Naive thymus-derived CD4-positive, alpha-beta T cell (primary cell): ENCODE measurements around the gene WAC. TPM values are rescaled to one million over a fixed set of nuclear protein-coding genes. Genes with fewer than 3 reads are reported as not detected.
"Not testable (repeated sequence)": the region's sequence is repeated elsewhere in the genome, so short reads cannot be mapped to it uniquely, and the experiment has no call there.

Experiments
- ATAC-seq: fragments of 150-1000 bp; cut with Tn5 transposase; 2 replicates; pipeline ENCODE4 v1.10.0; 2021; ENCODE audit warnings: mild to moderate bottlenecking, moderate library complexity
- CTCF ChIA-PET: fragments of 350-600 bp; sonication (Branson Sonifier 250); formaldehyde crosslinking; loops from one replicate; lab custom pipeline; 2021; ENCODE audit warnings: antibody characterized with exemption; lab: Charles Lee
- POLR2A ChIA-PET: fragments of 350-600 bp; sonication (Branson Sonifier 250); formaldehyde crosslinking; loops from one replicate; lab custom pipeline; 2021; ENCODE audit warnings: antibody characterized with exemption, inconsistent platforms; lab: Charles Lee
- DNase-seq, 9 donors: peaks; one replicate each; pipeline versions ENCODE4 v3.0.0 to v3.0.0-alpha.2; 2020 to 2022; ENCODE audit warnings: mixed read lengths in 1 of 9
- H3K27ac ChIP-seq: one replicate; pipeline ENCODE4 v1.7.0; 2013; ENCODE audit warnings: mild to moderate bottlenecking, low read depth, low read length, moderate library complexity
- H3K27me3 ChIP-seq, 2 donors: one replicate each; pipeline ENCODE4 v1.7.0; 2013; ENCODE audit warnings: low read length in 2 of 2, mild to moderate bottlenecking in 2 of 2, moderate library complexity in 2 of 2; ENCODE audit not compliant: control insufficient read depth in 2 of 2, insufficient read depth in 2 of 2
- H3K36me3 ChIP-seq, 3 experiments: 1 replicate in 2 of 3; 2 replicates in 1 of 3; pipeline ENCODE4 v1.7.0; 2013; ENCODE audit warnings: low read length in 3 of 3, mild to moderate bottlenecking in 3 of 3, moderate library complexity in 1 of 3; ENCODE audit not compliant: insufficient read depth in 3 of 3, control insufficient read depth in 2 of 3
- H3K4me1 ChIP-seq, 2 donors: one replicate each; pipeline ENCODE4 v1.7.0; 2013; ENCODE audit warnings: low read length in 2 of 2, mild to moderate bottlenecking in 2 of 2, moderate library complexity in 1 of 2; ENCODE audit not compliant: control insufficient read depth in 2 of 2, insufficient read depth in 2 of 2
- H3K4me3 ChIP-seq: 2 replicates; pipeline ENCODE4 v1.7.0; 2013; ENCODE audit warnings: mild to moderate bottlenecking, low read length
- H3K9me3 ChIP-seq, 3 experiments: 1 replicate in 2 of 3; 2 replicates in 1 of 3; pipeline ENCODE4 v1.7.0; 2013; ENCODE audit warnings: low read length in 3 of 3; ENCODE audit not compliant: control insufficient read depth in 2 of 3
- H3K27ac Mint-ChIP-seq, 9 donors: one replicate each; pipeline ENCODE4 v1.8.0; 2020 to 2022; ENCODE audit warnings: mixed read lengths in 9 of 9, mild to moderate bottlenecking in 8 of 9, moderate library complexity in 5 of 9, inconsistent platforms in 2 of 9
- H3K27me3 Mint-ChIP-seq, 5 donors: one replicate each; pipeline ENCODE4 v1.8.0; 2021 to 2022; ENCODE audit warnings: mixed read lengths in 5 of 5, mild to moderate bottlenecking in 1 of 5
- H3K36me3 Mint-ChIP-seq, 5 donors: one replicate each; pipeline ENCODE4 v1.8.0; 2020 to 2022; ENCODE audit warnings: mixed read lengths in 5 of 5, mild to moderate bottlenecking in 3 of 5, inconsistent platforms in 1 of 5
- H3K4me1 Mint-ChIP-seq, 7 donors: one replicate each; pipeline ENCODE4 v1.8.0; 2020 to 2022; ENCODE audit warnings: mixed read lengths in 7 of 7, mild to moderate bottlenecking in 3 of 7, inconsistent platforms in 1 of 7
- H3K4me3 Mint-ChIP-seq, 10 donors: one replicate each; pipeline ENCODE4 v1.8.0; 2020 to 2022; ENCODE audit warnings: mild to moderate bottlenecking in 10 of 10, mixed read lengths in 10 of 10, moderate library complexity in 6 of 10, inconsistent platforms in 2 of 10
- H3K9me3 Mint-ChIP-seq, 11 donors: one replicate each; pipeline ENCODE4 v1.8.0; 2020 to 2022; ENCODE audit warnings: mixed read lengths in 11 of 11, mild to moderate bottlenecking in 4 of 11, inconsistent platforms in 1 of 11, moderate library complexity in 1 of 11
- intact Hi-C, 2 donors: fragments of 100-400 bp; cut with micrococcal nuclease; formaldehyde crosslinking; loops; one replicate each; pipeline ENCODE4 v1.15.1; 2023
- polyA plus RNA-seq, 2 donors: library from polyadenylated mRNA; unstranded; fragments of 300-500 nt; fragmentation: Illumina TruSeq; gene quantifications; one replicate each; pipeline ENCODE4 v1.2.3, GENCODE V29; 2021
- total RNA-seq, 6 experiments: library from RNA in 5 of 6; stranded (reverse) in 5 of 6; gene quantifications; 1 replicate in 5 of 6; 2 replicates in 1 of 6; pipeline ENCODE4 v1.2.3 and lab custom pipeline; 2021 to 2026

The WAC gene
- total and polyA plus RNA-seq, 7 experiments from 2014 or later = 86.0 to 184 (median 165) TPM

GRCh38 chr10:28521961-28522360, 11.0 kb upstream of the WAC start:
- H3K4me1 ChIP-seq, H3K4me3 ChIP-seq, CTCF ChIA-PET, H3K27me3 Mint-ChIP-seq, H3K27ac Mint-ChIP-seq, POLR2A ChIA-PET, H3K27me3 ChIP-seq, H3K4me3 Mint-ChIP-seq, H3K27ac ChIP-seq, ATAC-seq, DNase-seq, intact Hi-C loops: not testable (repeated sequence)
- Histone ChIP-seq H3K36me3 (peaks cover 0 to 20% (median 6%) of the 10 kb centered on the region in 3 experiments), H3K9me3 (peaks cover 0 to 25% (median 0%) of the 10 kb centered on the region in 3 experiments)
- Mint-ChIP-seq H3K36me3 (peaks cover 17 to 52% (median 39%) of the 10 kb centered on the region in 5 donors), H3K4me1 (peaks cover 2 to 11% (median 5%) of the 10 kb centered on the region in 7 donors), H3K9me3 (peaks cover 10 to 87% (median 43%) of the 10 kb centered on the region in 11 donors)

- ChIA-PET POLR2A (interaction anchor here (1.3 kb wide), 1 partner anchor 8 kb away, joined by 4 read pairs; no protein-coding TSS in a partner anchor), CTCF (no interaction called here)
- no peak overlapping the region for H3K27ac Mint-ChIP-seq
- Histone ChIP-seq H3K27me3 (no peaks in the 10 kb centered on the region), H3K4me1 (peaks cover 0 to 3% of the 10 kb centered on the region in 2 donors), H3K36me3 (peaks cover 0 to 20% (median 6%) of the 10 kb centered on the region in 3 experiments), H3K9me3 (peaks cover 0 to 14% (median 0%) of the 10 kb centered on the region in 3 experiments), H3K4me3 (no peak overlapping the region), H3K27ac (no peak overlapping the region)
- no peak overlapping the region for H3K4me3 Mint-ChIP-seq
- H3K36me3 Mint-ChIP-seq = peaks cover 22 to 60% (median 52%) of the 10 kb centered on the region in 5 donors
- DNase-seq (no peak), ATAC-seq (no peak)
- no peaks in the 10 kb centered on the region for H3K27me3 Mint-ChIP-seq
- intact Hi-C loops = no loop called here
- H3K9me3 Mint-ChIP-seq = peaks cover 12 to 78% (median 29%) of the 10 kb centered on the region in 11 donors
- peaks cover 4 to 26% (median 15%) of the 10 kb centered on the region in 7 donors for H3K4me1 Mint-ChIP-seq
These were observed 9.1 kb upstream of the WAC start for GRCh38 chr10:28523725-28524252.

DNA sequence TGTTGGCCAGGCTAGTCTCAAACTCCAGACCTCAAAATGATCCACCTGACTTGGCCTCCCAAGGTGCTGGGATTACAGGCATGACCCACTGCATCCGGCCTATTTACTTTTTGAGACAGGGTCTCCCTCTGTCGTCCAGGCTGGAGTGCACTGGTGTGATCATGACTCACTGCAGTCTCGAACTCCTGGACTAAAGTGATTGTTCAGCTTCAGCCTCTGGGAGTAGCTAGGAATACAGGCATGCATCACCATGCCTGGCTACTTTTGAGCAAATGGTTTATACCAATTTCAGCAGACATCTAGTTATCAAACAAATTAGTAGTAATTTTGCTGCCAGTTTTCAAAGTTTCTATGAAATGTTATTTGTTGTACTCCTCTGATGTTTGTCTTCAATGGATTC, 2.2 kb upstream of the WAC start:
- DNase-seq (no peak), ATAC-seq (no peak)
- Histone ChIP-seq H3K27me3 (no peaks in the 10 kb centered on the region), H3K27ac (peak overlapping the region; percentile 98), H3K36me3 (peaks cover 0 to 16% (median 5%) of the 10 kb centered on the region in 3 experiments), H3K4me1 (peaks cover 17 to 23% of the 10 kb centered on the region in 2 donors), H3K9me3 (no peaks in the 10 kb centered on the region), H3K4me3 (no peak overlapping the region)
- ChIA-PET POLR2A (no interaction called here), CTCF (no interaction called here)
- H3K9me3 Mint-ChIP-seq = peaks cover 2 to 28% (median 8%) of the 10 kb centered on the region in 11 donors
- H3K4me3 Mint-ChIP-seq = peak overlapping the region; percentile 93 to 99 (median 98)
- peaks cover 0 to 2% (median 0%) of the 10 kb centered on the region in 5 donors for H3K27me3 Mint-ChIP-seq
- peaks cover 7 to 56% (median 43%) of the 10 kb centered on the region in 5 donors for H3K36me3 Mint-ChIP-seq
- H3K4me1 Mint-ChIP-seq = peaks cover 39 to 79% (median 60%) of the 10 kb centered on the region in 7 donors
- intact Hi-C loops = loop anchor here (5.0 kb wide), 7 partner anchors 57 to 788 kb away; no protein-coding TSS in a partner anchor
- H3K27ac Mint-ChIP-seq = peak overlapping the region; percentile 28 to 100 (median 97)

DNA sequence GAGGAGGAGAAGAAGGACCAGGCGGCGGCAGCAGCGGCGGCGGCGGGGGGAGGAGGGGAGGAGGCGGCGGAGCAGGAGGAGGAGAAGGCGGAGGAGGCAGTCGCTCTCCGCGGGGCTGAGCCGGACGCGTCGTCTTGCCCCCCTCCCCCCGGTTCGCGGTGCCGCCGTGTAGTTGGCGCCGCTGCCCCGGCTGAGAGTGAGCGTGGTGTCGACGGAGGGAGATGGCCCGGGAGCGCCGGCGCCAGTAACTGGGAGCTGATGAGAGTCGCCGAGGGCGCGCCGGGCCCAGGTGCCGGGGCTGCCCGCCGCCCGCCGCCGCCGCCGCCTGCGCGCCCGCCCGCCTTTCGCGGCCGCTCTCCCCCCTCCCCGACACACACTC, 257 bp downstream of the WAC start:
- Mint-ChIP-seq H3K27ac (peak overlapping the region; percentile 99 to 100 (median 100)), H3K27me3 (peaks cover 0 to 2% (median 0%) of the 10 kb centered on the region in 5 donors), H3K4me1 (peaks cover 40 to 79% (median 70%) of the 10 kb centered on the region in 7 donors), H3K4me3 (peak overlapping the region; percentile 97 to 99 (median 99)), H3K9me3 (peaks cover 0 to 8% (median 0%) of the 10 kb centered on the region in 11 donors), H3K36me3 (peaks cover 0 to 49% (median 37%) of the 10 kb centered on the region in 5 donors)
- CTCF ChIA-PET = no interaction called here
- intact Hi-C loops = loop anchor here (1.0 to 5.0 kb wide), 18 partner anchors 8 to 1673 kb away; partner anchors contain the start of genes ABI1 (in 2 of the 2) and ANKRD26 (in 1 of the 2)
- peaks cover 25 to 34% of the 10 kb centered on the region in 2 donors for H3K4me1 ChIP-seq
- H3K27ac ChIP-seq = peak overlapping the region; percentile 98
- peaks cover 13 to 33% (median 27%) of the 10 kb centered on the region in 3 experiments for H3K36me3 ChIP-seq
- no peaks in the 10 kb centered on the region for H3K9me3 ChIP-seq
- POLR2A ChIA-PET = interaction anchor here (0.8 to 1.8 kb wide), 8 partner anchors 8 to 1029 kb away, joined by 3 to 8 read pairs (median 4); partner anchors contain the start of genes MPP7 and RAB18
- H3K27me3 ChIP-seq = no peaks in the 10 kb centered on the region
- no peak overlapping the region for H3K4me3 ChIP-seq
- ATAC-seq = no peak
- DNase-seq = no peak

DNA sequence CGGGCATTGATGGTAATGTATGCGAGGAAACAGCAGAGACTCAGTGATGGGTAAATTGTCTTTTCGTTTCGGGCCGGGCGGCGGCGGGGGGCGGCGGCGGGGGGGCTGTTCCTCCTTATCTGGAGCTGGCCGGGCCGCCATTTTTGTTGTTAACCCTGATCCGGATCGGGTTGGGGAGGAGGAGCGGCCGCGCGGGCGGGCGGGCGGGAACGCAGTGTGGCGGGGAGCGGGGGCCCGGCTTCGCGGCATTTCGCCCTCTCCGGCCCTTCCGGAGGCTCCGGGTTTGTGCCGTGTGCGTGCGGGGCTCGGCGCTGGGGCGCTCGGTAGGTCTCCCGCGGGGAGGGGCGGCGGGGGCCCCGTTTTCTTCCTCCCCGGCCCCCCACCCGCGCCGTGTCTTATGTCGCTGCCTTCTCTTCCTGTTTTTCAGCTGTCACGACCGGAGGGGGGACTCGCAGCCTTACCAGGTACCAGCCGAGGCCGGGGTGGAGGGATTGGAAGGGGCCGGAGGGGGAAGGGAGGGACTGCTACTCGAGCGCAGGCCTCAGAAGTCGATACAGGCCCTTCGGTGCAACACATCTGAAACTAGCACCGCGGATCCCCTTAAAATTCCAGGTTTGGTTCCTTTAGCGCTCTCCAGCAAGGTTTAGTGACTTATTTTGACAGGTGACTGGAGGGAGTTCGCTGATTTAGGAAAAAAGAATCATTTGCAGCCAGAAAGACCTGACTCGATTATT, 820 bp downstream of the WAC start:
- H3K4me3 ChIP-seq = peak overlapping the region; percentile 70
- peaks cover 39 to 78% (median 68%) of the 10 kb centered on the region in 7 donors for H3K4me1 Mint-ChIP-seq
- peaks cover 0 to 8% (median 0%) of the 10 kb centered on the region in 11 donors for H3K9me3 Mint-ChIP-seq
- peak; percentile 35 to 72 (median 56) for DNase-seq
- peaks cover 22 to 34% of the 10 kb centered on the region in 2 donors for H3K4me1 ChIP-seq
- H3K36me3 Mint-ChIP-seq = peaks cover 0 to 49% (median 37%) of the 10 kb centered on the region in 5 donors
- peak overlapping the region; percentile 78 to 100 (median 98) for H3K27ac Mint-ChIP-seq
- peak overlapping the region; percentile 97 to 99 (median 99) for H3K4me3 Mint-ChIP-seq
- H3K36me3 ChIP-seq = peaks cover 13 to 37% (median 27%) of the 10 kb centered on the region in 3 experiments
- peaks cover 0 to 2% (median 0%) of the 10 kb centered on the region in 5 donors for H3K27me3 Mint-ChIP-seq
- POLR2A ChIA-PET = interaction anchor here (0.5 to 1.8 kb wide), 5 partner anchors 7 to 1379 kb away, joined by 3 to 6 read pairs (median 4); partner anchors contain the start of genes MASTL and YME1L1
- intact Hi-C loops = loop anchor here (1.0 to 5.0 kb wide), 19 partner anchors 8 to 1673 kb away; partner anchors contain the start of genes ABI1 (in 2 of the 2) and ANKRD26 (in 1 of the 2)
- H3K27me3 ChIP-seq = no peaks in the 10 kb centered on the region
- H3K9me3 ChIP-seq = no peaks in the 10 kb centered on the region
- ATAC-seq = peak; percentile 34
- CTCF ChIA-PET = no interaction called here
- H3K27ac ChIP-seq = peak overlapping the region; percentile 98

DNA sequence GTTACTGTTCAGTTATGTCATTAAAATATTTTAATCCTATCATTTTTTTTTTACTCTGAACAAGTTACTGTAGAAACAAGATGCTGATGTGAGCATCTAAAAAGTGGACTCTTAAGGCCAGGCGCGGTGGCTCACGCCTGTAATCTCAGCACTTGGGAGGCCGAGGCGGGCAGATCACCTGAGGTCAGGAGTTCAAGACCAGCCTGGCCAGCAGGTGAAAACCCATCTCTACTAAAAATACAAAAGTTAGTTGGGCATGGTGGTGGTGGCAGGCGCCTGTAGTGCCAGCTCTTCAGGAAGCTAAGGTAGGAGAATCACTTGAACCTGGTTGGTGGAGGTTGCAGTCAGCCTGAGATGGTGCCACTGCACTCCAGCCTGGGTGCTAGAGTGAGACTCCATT, 2.9 kb downstream of the WAC start:
- DNase-seq (no peak), ATAC-seq (no peak)
- peak overlapping the region; percentile 29 to 99 (median 74) for H3K4me3 Mint-ChIP-seq
- H3K4me3 ChIP-seq = no peak overlapping the region
- H3K27me3 Mint-ChIP-seq = peaks cover 0 to 2% (median 0%) of the 10 kb centered on the region in 5 donors
- H3K36me3 Mint-ChIP-seq = peaks cover 0 to 37% (median 28%) of the 10 kb centered on the region in 5 donors
- intact Hi-C loops = loop anchor here in 1 of 2 donors (2.0 kb wide), 1 partner anchor 15 kb away; no protein-coding TSS in a partner anchor
- no peak overlapping the region for H3K27ac ChIP-seq
- peaks cover 0 to 8% (median 0%) of the 10 kb centered on the region in 11 donors for H3K9me3 Mint-ChIP-seq
- ChIA-PET POLR2A (interaction anchor here (0.7 kb wide), 1 partner anchor 293 kb away, joined by 3 read pairs; no protein-coding TSS in a partner anchor), CTCF (interaction anchor here (0.6 kb wide), 2 partner anchors 32 to 795 kb away, joined by 3 to 6 read pairs; no protein-coding TSS in a partner anchor)
- H3K4me1 ChIP-seq = peaks cover 26 to 28% of the 10 kb centered on the region in 2 donors
- H3K9me3 ChIP-seq = no peaks in the 10 kb centered on the region
- H3K27me3 ChIP-seq = no peaks in the 10 kb centered on the region
- H3K36me3 ChIP-seq = peaks cover 13 to 49% (median 30%) of the 10 kb centered on the region in 3 experiments
- peaks cover 26 to 70% (median 64%) of the 10 kb centered on the region in 7 donors for H3K4me1 Mint-ChIP-seq
- H3K27ac Mint-ChIP-seq = peak overlapping the region in 2 of 9 donors; percentile 53 to 70
